ENCODE results near the gene ANXA3. TPM values are rescaled to one million over a fixed set of nuclear protein-coding genes. Genes with fewer than 3 reads are reported as not detected.
"Not testable (repeated sequence)": the region's sequence is repeated elsewhere in the genome, so short reads cannot be mapped to it uniquely, and the experiment has no call there.

Gene ANXA3
- total RNA-seq, 2 experiments from 2014 or later, result 1.2 to 2.2 TPM

DNA sequence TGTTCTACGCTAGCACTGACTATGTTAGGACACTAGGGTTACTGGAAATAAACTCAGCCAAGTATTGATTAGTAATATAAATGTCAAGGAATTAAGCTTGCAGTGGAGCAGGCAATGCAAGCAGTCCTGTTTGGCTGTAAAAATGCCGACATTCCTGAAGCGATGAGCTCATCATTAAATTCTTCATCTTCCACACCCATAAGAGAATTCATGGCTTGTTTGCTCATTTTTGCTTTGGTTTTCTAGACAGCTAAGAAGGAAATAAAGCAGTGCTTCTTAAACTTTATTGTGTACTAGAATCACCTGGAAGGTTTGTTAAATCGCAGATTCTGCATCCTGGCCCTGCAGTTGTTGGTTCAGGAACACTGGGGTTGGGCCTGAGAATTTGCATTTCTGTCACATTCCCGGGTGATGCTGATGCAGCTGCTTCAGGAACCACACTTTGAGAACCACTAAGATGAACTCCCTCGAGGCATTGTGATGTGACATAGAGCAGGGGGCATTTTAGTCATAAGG is 17.8 kb downstream of the ANXA3 start:
- Mint-ChIP-seq H3K4me1 (no peaks in the 10 kb centered on the region), H3K27ac (no peak overlapping the region), H3K36me3 (ENCODE audit: low read depth) (no peaks in the 10 kb centered on the region), H3K4me3 (no peak overlapping the region), H3K9me3 (no peaks in the 10 kb centered on the region), H3K27me3 (peaks cover 8% of the 10 kb centered on the region)
- POLR2A ChIA-PET, result no interaction called here
- CTCF ChIA-PET, result interaction anchor here (0.6 to 0.7 kb wide), 2 partner anchors 22 to 420 kb away, joined by 4 read pairs; no protein-coding TSS in a partner anchor
- no peak for DNase-seq

DNA sequence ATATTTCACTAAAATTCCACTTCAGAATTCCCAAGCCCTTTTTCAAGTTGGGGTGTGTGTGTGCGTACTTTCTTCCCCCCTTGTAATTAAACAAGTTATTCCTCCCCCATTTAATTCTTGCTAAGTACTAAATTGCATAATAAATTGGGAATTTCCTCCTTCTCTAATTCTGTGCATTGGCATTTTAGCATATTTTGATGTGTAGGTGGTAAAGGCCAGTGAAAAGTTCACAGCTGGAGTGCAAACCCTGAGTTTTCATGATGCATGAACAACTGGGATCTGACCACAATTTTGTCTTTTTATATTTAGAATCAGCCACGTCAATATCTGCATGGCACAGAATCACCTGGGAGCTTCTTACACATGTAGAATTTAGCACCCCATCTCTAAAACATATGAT is 18.5 kb downstream of the ANXA3 start:
- Mint-ChIP-seq H3K27ac (no peak overlapping the region), H3K9me3 (no peaks in the 10 kb centered on the region), H3K36me3 (ENCODE audit: low read depth) (no peaks in the 10 kb centered on the region), H3K27me3 (peaks cover 8% of the 10 kb centered on the region), H3K4me1 (no peaks in the 10 kb centered on the region), H3K4me3 (no peak overlapping the region)
- CTCF ChIA-PET, result no interaction called here
- DNase-seq, result no peak
- POLR2A ChIA-PET, result no interaction called here

DNA sequence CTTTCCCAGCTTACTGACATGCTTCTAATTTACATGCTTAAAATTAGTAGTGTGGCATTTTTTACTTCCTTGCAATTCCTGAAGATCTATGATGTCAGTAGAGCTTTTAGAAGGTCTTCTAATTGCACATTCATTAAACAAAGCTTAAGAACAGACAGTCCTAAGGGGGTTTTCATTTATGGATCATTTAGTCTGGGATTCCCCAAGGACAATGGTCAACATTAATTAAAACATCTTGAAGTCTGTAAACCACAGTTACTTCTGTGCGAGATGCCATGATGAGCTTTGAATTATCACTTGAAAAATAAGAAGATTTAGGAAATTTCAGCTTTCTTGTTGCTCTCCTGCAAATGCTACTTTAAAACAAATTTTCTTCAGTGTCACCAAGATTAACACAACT is 20.2 kb downstream of the ANXA3 start:
- Mint-ChIP-seq H3K4me1 (no peaks in the 10 kb centered on the region), H3K4me3 (no peak overlapping the region), H3K27me3 (peaks cover 8% of the 10 kb centered on the region), H3K9me3 (no peaks in the 10 kb centered on the region), H3K36me3 (ENCODE audit: low read depth) (no peaks in the 10 kb centered on the region), H3K27ac (no peak overlapping the region)
- POLR2A ChIA-PET, result no interaction called here
- no peak for DNase-seq
- CTCF ChIA-PET, result no interaction called here

GRCh38 chr4:78578674-78579425 is 27.3 kb downstream of the ANXA3 start:
- ChIA-PET POLR2A (no interaction called here), CTCF (no interaction called here)

DNA sequence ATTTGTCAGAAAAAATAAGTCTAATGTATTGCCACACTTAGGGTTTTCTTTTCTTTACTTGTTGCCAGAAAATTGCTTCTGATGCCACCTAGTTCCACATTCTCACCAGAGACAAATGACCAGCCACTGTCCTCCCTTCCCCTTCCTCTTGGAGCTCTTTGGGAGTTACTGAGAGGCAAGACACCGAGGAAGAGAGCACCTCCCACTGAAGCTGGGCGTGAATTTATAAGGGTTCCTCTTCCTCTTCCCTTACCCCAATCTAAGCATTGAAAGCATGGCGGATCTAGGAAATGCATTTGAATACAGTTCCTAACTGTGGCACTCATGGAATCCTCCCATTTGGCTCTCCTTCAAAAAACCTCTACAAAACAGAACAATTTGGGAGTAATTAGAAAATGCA is 30.0 kb downstream of the ANXA3 start:
- no peak for DNase-seq
- no peak overlapping the region for H3K27ac Mint-ChIP-seq
- H3K36me3 Mint-ChIP-seq (ENCODE audit: low read depth), result no peaks in the 10 kb centered on the region
- H3K4me1 Mint-ChIP-seq, result no peaks in the 10 kb centered on the region
- no peaks in the 10 kb centered on the region for H3K27me3 Mint-ChIP-seq
- no peak overlapping the region for H3K4me3 Mint-ChIP-seq
- POLR2A ChIA-PET, result no interaction called here
- no peaks in the 10 kb centered on the region for H3K9me3 Mint-ChIP-seq
- CTCF ChIA-PET, result no interaction called here

More at GRCh38 chr4:78578674-78579425, 27.3 kb downstream of the ANXA3 start:
- Mint-ChIP-seq H3K36me3 (ENCODE audit: low read depth) (no peaks in the 10 kb centered on the region), H3K4me3 (no peak overlapping the region), H3K4me1 (no peaks in the 10 kb centered on the region), H3K27me3 (no peaks in the 10 kb centered on the region), H3K9me3 (no peaks in the 10 kb centered on the region), H3K27ac (no peak overlapping the region)
- DNase-seq, result no peak

- POLR2A ChIA-PET, result no interaction called here
- DNase-seq, result no peak
- peaks cover 4% of the 10 kb centered on the region for H3K27me3 Mint-ChIP-seq
Measured at GRCh38 chr4:78584863-78585547, 33.4 kb downstream of the ANXA3 start.

GRCh38 chr4:78585633-78586032 is 34.1 kb downstream of the ANXA3 start:
- H3K9me3 Mint-ChIP-seq, result no peaks in the 10 kb centered on the region
- DNase-seq, result no peak
- no peak overlapping the region for H3K27ac Mint-ChIP-seq
- H3K36me3 Mint-ChIP-seq (ENCODE audit: low read depth), result no peaks in the 10 kb centered on the region
- ChIA-PET CTCF (no interaction called here), POLR2A (no interaction called here)
- H3K27me3 Mint-ChIP-seq, result peaks cover 4% of the 10 kb centered on the region
- no peaks in the 10 kb centered on the region for H3K4me1 Mint-ChIP-seq
- no peak overlapping the region for H3K4me3 Mint-ChIP-seq

More at GRCh38 chr4:78584863-78585547, 33.4 kb downstream of the ANXA3 start:
- Mint-ChIP-seq H3K27ac (no peak overlapping the region), H3K4me1 (no peaks in the 10 kb centered on the region), H3K9me3 (no peaks in the 10 kb centered on the region), H3K4me3 (no peak overlapping the region), H3K36me3 (ENCODE audit: low read depth) (no peaks in the 10 kb centered on the region)
- CTCF ChIA-PET, result no interaction called here

DNA sequence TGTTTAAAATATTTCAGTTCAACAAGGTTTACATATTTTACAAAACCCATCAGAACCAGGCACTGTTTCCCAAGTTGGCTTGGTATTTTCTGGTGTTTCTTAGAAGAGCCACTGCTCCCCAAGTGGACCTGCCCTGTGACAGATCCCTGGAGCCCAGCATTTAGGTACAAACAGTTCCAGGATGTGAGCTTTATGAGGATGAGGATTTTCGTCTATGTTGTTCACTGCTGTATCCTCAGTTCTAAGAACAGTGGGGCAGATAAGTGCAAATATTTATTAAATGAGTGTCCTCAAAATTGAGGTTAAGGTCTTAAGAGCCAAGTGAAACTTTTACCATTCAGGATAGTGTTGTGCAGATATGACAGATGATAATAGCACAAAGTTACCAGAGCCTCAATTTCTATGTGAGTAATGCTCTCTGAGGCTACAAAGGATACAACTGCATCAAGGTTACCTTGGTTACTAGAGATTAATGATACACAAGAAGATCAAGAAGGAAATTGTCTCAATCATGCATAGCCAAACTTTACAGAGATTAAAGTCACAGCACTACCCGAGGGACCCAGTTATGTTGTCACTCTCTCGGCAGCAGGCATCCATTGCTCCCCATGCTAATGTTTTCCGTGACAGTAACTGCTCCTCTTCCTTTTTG is 37.5 kb downstream of the ANXA3 start:
- CTCF ChIA-PET, result interaction anchor here (0.8 kb wide), 1 partner anchor 261 kb away, joined by 3 read pairs; no protein-coding TSS in a partner anchor
- Mint-ChIP-seq H3K27ac (no peak overlapping the region), H3K9me3 (no peaks in the 10 kb centered on the region), H3K4me1 (no peaks in the 10 kb centered on the region), H3K36me3 (ENCODE audit: low read depth) (no peaks in the 10 kb centered on the region), H3K4me3 (no peak overlapping the region), H3K27me3 (peaks cover 4% of the 10 kb centered on the region)
- DNase-seq, result no peak
- POLR2A ChIA-PET, result no interaction called here

DNA sequence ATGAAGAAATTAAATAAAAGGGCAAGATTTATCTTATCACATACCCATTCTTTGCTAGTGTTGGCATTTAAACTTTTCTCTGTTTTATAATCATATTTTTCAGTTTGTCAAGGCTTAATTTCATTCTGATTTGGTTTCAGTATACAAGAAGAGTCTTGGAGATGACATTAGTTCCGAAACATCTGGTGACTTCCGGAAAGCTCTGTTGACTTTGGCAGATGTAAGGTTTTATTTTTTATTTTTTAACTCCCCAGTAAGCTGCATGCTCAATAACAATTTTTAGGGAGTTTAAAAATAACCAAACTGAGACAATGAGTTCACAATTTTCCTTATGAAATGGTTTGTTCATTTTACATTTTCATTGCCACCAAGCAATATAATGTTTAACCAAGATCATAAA is 39.8 kb downstream of the ANXA3 start:
- Mint-ChIP-seq H3K27ac (no peak overlapping the region), H3K27me3 (peaks cover 4% of the 10 kb centered on the region), H3K4me1 (no peaks in the 10 kb centered on the region), H3K9me3 (no peaks in the 10 kb centered on the region), H3K4me3 (no peak overlapping the region), H3K36me3 (ENCODE audit: low read depth) (no peaks in the 10 kb centered on the region)
- DNase-seq, result no peak
- CTCF ChIA-PET, result interaction anchor here (0.5 to 1.1 kb wide), 2 partner anchors 11 to 23 kb away, joined by 4 read pairs; no protein-coding TSS in a partner anchor
- POLR2A ChIA-PET, result no interaction called here

GRCh38 chr4:78592088-78592783 is 40.7 kb downstream of the ANXA3 start:
- ChIA-PET POLR2A (no interaction called here), CTCF (interaction anchor here (0.5 to 1.3 kb wide), 4 partner anchors 10 to 55 kb away, joined by 3 to 4 read pairs (median 4); no protein-coding TSS in a partner anchor)
- Mint-ChIP-seq H3K9me3 (no peaks in the 10 kb centered on the region), H3K36me3 (ENCODE audit: low read depth) (no peaks in the 10 kb centered on the region), H3K27me3 (peaks cover 4% of the 10 kb centered on the region), H3K27ac (no peak overlapping the region), H3K4me3 (no peak overlapping the region), H3K4me1 (no peaks in the 10 kb centered on the region)
- no peak for DNase-seq

DNA sequence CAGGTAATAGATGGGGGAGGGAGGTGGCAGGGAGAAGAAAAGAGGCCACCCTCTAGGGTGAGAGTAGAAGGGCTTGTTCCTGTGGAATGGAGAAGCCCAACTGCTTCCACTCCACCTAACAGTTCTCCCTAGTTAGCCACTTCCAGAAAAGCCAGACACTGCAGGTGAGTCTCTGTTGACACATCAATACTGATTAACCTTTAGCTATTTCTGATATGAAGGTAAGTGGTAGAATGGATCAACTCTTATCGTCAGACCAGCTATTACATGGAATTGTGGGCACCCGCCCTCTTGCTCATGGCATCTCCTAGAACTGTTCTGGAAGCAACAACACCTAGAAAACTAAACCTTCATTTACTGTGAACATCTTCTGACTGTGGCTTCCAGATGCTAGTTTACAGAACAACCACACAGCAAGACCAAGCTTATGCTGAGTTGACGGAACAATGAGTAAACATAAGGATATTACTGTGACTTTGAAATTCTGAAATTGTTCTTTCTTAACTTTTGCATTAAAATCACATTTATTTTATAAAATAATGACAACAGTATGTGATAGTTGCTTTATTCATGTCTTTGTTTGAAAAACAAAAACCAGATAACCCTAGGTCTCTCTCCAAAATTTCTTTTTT is 44.7 kb downstream of the ANXA3 start:
- Mint-ChIP-seq H3K27ac (no peak overlapping the region), H3K36me3 (ENCODE audit: low read depth) (no peaks in the 10 kb centered on the region), H3K27me3 (no peaks in the 10 kb centered on the region), H3K4me1 (no peaks in the 10 kb centered on the region), H3K4me3 (no peak overlapping the region), H3K9me3 (no peaks in the 10 kb centered on the region)
- ChIA-PET POLR2A (no interaction called here), CTCF (no interaction called here)
- no peak for DNase-seq

DNA sequence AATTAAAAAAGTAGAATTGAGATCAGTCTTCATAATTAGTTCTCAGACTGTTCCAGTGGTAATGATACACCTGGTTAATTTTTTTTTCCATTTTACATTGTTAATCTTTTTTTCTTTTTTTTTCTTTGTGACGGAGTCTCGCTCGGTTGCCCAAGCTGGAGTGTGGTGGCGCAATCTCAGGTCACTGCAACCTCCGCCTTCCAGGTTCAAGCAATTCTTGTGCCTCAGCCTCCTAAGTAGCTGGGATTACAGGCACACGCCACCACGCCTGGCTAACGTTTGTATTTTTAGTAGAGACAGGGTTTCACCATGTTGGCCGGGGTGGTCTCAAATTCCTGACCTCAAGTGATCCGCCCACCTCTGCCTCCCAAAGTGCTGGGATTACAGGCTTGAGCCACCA is 46.9 kb downstream of the ANXA3 start:
- CTCF ChIA-PET, result interaction anchor here (0.9 kb wide), 1 partner anchor 1605 kb away, joined by 3 read pairs; no protein-coding TSS in a partner anchor
- H3K27ac Mint-ChIP-seq; H3K27me3 Mint-ChIP-seq; H3K36me3 Mint-ChIP-seq (ENCODE audit: low read depth); H3K9me3 Mint-ChIP-seq; POLR2A ChIA-PET; DNase-seq; H3K4me1 Mint-ChIP-seq; H3K4me3 Mint-ChIP-seq: not testable (repeated sequence)
